Inflammatory macrophage (primary cell): Measurements from ENCODE around the gene SYNPR.

Experiments used
- DNase-seq, 2 donors: peaks; one replicate each; pipeline ENCODE4 v3.0.0-alpha.2; 2020 to 2022

SYNPR gene

DNA sequence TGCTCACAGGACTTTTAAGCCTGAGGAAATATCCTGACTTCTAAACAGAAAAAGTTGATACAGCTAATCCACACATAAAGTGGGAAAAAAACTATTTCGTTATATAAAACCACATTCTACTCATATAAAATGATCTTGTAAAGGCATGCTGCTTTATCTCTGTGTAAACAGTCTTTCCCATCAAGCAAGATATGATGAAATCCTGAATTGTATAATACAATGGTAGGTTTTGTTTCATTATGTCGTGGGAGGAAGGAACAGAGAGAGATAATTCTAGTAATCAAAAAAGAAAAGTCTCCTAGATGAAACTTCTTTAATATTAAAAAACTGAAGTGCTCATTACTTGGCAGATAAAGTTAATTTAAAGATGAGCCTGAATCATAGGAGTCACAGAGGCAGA, 281.8 kb downstream of the SYNPR start:
- no peak for DNase-seq

- no peak for DNase-seq
These were observed 283.8 kb downstream of the SYNPR start for GRCh38 chr3:63561879-63562278.

DNA sequence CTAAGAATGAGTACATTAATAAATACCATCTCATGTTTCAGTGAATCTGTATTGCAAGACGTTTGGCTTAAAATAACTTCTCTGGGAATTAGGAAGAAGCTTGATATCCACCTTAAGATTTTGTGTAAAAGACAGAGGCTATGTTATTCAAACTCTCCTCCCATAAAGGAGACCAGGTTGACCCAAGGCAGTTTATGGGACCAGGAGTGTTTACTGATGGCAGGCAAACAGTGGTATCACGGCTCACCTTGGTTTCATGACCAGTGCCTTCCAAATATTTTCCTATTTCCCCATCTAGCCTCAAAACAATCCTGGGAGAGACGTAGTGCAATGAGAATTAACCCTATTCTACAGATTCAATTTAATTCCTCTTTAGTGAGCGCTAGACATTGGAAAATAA, 284.2 kb downstream of the SYNPR start:
- DNase-seq: no peak

GRCh38 chr3:63563572-63563971, 285.5 kb downstream of the SYNPR start:
- no peak for DNase-seq

DNA sequence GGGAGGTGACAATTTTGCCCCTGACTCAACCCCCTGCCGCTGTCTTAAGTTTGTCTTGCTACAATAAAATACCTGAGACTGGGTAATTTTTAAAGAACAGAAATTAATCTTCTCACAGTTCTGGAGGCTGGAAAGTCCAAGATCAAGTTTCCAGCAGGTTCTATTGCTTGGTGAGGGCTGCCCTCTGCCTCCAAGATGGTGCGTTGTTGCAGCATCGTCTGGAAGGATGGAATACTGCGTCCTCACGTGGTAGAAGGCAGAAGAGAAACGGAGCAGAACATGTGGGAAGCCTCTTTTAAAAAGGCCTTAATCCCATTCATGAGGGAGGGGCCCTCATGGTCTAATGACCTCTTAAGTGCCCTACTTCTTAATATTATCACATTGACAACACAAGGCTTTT, 287.1 kb downstream of the SYNPR start:
- no peak for DNase-seq

DNA sequence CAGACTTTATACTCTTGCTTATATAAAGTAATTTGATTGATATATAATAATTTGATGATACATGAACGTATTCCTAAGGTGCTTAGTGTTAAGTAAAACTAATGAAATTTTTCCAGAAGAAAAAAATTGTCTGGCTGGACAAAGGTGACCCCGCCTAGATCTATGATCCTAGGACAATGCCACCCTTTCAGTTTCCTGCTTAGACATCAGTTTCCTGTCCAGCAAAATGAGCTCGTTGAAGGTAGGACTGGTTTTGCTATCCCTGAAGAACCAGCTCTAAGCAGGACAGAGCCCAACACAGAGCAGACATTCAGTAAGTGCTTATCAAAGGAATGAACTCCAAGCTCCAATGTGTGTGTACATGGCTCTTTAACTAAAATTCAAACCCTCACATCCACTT, 293.6 kb downstream of the SYNPR start:
- DNase-seq: no peak

DNA sequence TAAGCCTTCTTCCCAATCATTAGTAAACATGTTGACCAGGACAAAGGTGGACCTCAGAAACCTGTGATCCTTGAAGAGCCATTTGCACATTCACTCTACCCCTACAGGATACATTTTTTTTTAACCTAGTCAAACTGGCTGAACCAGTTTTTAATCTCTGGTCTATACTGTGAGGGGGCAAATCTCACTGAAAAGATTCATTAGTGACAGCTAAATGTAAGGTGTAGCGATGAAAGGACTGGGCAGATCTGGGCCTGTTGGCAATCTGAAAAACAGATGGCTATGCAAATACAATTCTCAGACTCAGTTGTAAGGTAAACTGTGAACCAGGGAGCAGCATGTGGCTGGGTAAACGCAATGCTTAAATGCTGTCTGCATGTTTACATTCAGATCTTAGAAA, 298.7 kb downstream of the SYNPR start:
- DNase-seq: no peak

DNA sequence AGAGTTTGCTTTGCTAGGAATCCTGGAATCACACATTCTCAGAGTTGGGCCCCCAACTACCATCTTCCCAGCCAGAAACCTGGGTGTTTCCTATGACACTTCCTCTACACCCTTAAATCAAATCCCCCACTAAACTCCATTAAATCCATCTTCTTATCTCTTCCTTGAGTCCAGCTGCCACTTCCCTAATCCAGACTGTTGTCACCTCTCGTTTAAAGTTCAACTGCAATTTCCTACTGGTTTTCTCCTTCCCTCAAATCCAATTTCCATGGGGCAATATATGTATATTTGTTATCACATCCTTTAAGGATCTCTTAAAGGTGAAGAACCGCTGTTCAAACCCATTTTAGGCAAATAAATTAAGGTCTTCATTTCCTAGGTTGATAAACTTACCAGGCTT, 300.8 kb downstream of the SYNPR start:
- DNase-seq: no peak

GRCh38 chr3:63580151-63580550, 302.0 kb downstream of the SYNPR start:
- no peak for DNase-seq

DNA sequence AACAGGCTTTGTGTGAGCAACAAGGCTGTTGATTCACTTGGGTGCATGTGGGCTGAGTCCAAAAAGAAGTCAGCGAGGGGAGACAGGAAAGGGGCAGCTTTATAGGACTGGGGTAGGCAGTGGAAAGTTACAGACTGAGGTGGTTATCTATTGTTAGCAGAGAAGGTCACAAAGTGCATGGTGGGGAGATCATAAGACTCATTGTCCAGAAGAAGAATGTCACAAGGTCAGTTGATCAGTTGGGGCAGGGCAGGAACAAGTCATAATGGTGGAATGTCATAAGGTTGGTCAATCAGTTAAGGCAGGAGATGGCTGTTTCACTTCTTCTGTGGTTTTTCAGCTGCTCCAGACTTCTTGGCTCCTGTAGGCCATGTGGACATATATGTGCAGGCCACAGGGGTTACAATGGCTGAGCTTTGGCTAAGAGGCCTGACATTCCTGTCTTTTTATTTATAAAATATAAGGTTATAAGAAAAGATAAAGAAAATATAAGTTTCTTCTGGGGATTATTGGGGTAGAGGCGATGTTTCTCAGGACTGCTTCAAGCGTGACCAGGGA, 304.9 kb downstream of the SYNPR start:
- peak in 1 of 2 donors; percentile 2 for DNase-seq

DNA sequence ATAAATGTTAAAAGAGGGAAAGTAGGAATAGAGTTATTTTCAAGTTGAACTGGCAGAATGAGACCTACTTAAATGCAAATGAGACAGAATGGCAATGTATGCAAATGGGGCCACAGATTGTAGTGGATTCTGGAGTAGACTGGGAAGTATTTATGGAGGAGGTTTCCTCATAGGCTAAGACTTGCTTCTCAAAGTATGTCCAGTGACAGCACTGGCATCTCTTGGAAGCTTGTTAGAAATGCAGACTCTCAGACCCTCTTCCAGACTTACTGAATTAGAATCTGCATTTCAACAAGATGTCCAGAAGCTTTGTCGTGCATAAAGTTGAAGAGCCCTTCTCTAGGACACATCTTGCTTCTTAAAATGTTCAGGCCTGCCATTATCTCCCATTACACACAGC, 306.6 kb downstream of the SYNPR start:
- no peak for DNase-seq

DNA sequence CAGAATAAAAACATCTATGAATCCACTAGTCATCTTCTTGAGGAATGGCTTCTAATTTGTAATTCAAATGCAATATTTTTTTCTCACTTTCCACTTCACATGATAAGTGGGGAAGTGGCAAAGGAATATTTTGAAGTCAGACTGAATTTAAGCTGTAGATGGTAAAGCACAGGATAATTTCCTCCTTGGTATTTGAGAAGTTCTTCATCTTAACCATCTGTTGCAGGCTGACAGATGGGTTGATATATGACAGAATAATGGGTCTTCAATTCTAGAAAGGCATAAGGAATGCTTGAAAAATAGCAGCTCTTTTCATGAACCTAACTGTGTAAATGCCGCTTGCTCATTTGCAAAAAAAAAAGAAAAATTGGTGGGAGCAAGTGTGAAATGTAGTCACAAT, 307.8 kb downstream of the SYNPR start:
- DNase-seq: no peak

DNA sequence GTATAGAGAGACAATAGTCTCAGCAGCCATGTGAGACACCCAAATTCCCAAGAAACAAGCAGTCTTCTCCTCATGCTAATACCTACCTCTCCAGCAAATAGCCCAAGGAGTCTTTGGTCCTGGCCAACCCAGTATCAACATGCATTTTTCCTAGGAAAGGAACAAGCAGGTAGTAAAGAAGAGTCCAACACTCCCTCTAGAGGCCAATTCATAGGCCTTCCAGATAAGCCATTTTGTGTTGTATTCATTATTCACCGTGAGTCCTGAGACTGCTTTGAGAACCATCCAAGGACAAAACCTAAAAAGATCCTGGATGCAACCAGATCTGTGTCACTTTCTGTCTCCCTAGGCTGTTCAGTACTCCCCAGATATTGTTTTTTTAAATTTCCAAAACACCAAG, 310.8 kb downstream of the SYNPR start:
- DNase-seq: no peak

DNA sequence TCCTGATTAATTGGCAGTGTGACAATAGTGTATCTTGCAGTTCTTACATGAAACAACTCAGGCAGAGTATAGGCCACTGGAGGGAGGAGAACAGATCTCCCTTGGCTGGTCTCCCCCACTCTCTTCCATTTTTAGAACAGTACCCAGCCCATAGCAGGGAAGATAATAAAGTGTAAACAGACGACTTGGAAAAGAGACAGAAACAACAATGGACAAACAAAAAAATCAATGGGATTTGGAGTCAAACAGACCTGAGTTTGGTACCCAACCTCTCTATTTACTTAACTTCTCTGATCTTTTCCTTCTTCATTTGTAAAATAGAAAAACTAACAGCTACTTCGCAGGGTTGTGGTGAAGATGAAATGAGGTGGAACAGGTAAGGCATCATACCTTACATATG, 315.7 kb downstream of the SYNPR start:
- DNase-seq: no peak

DNA sequence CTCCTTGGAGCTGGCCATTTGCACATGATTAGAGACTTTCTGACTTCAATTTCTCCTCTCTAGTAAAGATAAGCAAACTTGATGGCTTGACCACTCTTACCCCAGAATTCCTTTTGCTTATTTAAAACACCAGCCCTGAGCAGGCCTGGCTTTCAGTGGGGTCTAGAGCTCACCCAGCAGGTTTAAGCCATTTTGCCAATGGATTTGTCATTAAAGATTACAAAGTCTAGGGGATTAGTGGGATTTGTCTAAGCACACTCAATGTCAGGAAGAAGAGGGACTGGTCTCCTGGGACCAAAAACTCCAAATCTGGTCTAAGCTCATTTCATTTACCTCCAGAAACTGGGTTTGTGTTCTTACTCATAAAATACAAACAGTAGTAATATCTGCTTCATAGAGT, 317.1 kb downstream of the SYNPR start:
- no peak for DNase-seq

- no peak for DNase-seq
These were observed 318.9 kb downstream of the SYNPR start for GRCh38 chr3:63597019-63597418.

DNA sequence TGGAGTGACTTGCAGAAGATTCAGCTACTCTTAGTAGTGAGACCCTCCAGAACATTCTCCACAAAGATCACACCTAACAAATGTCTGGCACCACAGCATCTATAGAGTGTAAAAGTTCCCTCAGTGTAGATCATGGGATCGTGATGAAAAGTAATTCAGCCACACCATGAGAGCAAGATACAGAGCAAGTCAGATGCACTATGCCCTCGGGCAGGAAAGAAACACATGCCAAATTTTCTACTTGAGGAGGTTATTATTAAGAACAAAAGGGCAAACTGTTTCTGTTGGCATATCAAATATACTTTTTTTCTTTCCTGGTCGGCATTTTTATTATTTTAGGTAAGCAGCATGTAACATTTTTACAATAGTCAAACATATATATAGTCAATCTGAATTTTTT, 329.6 kb downstream of the SYNPR start:
- no peak for DNase-seq

DNA sequence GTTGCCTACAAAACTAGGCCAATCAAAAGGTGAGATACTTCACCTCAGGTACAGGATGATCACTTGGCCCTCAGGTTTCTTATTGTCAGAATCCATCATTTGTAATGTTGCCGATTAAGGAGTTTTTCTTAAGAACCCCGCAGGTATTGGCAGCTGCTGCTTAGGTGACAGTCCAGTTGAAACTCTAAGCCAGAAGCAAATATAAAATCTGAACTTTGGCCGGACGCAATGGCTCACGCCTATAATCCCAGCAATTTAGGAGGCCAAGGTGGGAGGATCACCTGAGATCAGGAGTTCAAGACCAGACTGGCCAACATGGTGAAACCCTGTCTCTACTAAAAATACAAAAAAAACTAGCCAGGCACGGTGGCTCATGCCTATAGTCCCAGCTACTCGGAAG, 331.3 kb downstream of the SYNPR start:
- DNase-seq: no peak

GRCh38 chr3:63609834-63610233, 331.7 kb downstream of the SYNPR start:
- DNase-seq: no peak

DNA sequence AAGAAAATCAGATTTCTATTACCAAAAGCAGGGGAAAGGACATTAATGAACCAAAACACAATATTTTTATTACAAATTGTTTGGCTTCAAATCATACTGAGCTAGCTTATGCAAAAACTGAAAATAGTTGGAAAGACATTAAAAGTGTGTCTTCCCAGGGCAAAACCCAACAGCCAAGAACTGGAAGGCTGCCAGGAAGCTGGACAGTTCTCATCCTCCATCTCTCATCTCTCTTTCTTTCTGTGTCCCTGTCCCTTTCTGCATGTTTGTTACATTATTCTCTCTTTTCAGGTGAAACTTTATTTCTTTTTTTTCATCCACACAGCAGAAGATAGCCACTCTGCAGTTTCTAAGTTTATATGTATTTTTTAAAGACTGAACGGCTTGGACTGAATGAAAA, 333.3 kb downstream of the SYNPR start:
- no peak for DNase-seq

DNA sequence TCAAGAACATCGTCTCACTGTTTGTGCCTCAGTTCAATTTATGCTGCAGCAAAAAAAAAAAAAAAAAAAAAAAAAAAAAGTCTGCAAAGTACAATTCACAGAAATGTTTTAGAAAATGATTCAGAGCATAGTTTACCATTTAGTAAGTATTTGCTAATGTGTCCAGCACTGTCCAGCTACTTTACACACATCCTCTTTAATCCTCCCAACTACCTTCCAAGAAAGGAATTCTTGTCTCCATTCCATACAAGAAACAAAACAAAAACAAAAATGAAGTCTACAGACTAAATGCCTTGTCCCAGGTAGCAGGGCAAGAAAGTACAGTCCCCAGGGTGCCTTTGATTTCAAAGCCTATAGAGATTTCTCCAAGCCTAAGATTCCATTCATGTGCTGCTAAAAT, 335.5 kb downstream of the SYNPR start:
- no peak for DNase-seq

DNA sequence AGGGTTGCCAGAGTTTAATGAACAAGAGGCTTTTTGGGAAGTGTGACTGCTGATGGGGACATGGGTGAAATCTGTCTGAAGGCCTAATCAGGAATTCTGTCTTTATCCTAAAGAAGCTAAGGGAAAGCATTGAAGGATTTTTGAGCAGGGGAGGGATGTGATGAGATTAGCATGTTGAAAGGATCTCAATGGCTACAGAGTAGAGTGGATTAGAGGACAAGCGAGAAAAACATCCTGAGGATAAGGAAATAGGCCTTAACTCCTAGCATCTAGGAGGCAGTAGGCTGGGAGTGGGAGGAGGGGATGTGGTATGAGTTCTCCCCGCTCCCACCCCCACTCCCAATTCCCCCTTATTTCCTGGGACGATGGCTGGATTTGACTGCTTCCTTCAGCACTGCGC, 339.3 kb downstream of the SYNPR start:
- no peak for DNase-seq

GRCh38 chr3:63624941-63625560, 346.9 kb downstream of the SYNPR start:
- no peak for DNase-seq

DNA sequence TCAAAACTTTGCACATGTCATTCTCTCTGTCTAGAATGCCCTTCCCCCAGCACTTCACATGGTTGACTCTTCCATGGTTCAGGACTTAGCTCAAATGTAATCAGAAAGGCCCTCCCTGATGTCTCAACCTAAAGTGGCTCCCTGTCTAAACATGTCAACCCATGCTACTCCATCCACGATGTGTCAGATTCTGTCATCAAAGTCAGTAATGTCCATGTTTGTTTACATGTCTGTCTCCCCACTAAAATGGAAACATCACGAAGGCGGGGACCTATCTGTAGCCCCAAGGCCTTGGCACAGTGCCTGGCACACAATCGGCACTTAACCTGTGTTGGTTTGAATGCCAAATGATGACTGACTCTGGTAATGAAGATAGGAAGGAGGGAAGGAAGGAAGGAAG, 353.6 kb downstream of the SYNPR start:
- no peak for DNase-seq

DNA sequence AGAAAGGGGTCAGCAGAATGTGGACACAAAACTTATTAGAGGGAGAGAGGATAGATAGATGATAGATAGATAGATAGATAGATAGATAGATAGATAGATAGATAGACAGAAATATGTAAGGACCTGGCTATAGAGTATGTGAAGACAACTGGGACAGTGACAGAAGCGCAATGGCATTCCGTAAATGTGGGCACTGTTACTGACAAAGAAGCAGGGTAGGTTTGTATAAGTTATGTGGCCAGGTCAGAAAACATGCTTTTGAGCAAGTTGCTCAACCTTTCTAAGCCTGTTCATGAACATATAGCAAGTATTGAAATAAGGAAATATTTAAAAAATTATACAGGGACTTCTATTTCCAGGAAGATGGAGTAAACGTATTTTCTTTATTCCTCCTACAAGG, 357.1 kb downstream of the SYNPR start:
- no peak for DNase-seq
